ENCODE results near the gene GOLGA6D. TPM values are rescaled to one million over a fixed set of nuclear protein-coding genes. Genes with fewer than 3 reads are reported as not detected.
"Not testable (repeated sequence)": the region's sequence is repeated elsewhere in the genome, so short reads cannot be mapped to it uniquely, and the experiment has no call there.

Gene GOLGA6D
- total RNA-seq, result not detected

- DNase-seq; H3K36me3 ChIP-seq; ATAC-seq; H3K4me3 ChIP-seq; H3K4me1 ChIP-seq; H3K9me3 ChIP-seq; H3K27ac ChIP-seq; H3K27me3 ChIP-seq; intact Hi-C loops (cut with DNase I; ENCODE audit: low total_unique reads); in situ Hi-C loops (cut with MboI; ENCODE audit: low sequenced_read_pairs in 4 of 4): not testable (repeated sequence)
These were observed at the start of gene GOLGA6D for GRCh38 chr15:75282572-75282971. TSS of gene GOLGA6D (plus strand) at chr15:75282835. CDS start at chr15:75282876, 41 bp downstream.

- no peak for ATAC-seq
- Histone ChIP-seq H3K36me3 (no peaks in the 10 kb centered on the region), H3K9me3 (no peaks in the 10 kb centered on the region), H3K27ac (no peak overlapping the region), H3K27me3 (peaks cover 0 to 2% (median 0%) of the 10 kb centered on the region in 3 donors), H3K4me1 (no peaks in the 10 kb centered on the region), H3K4me3 (no peak overlapping the region)
- TF ChIP-seq POLR2A (IDR thresholded peaks at IDR 0.05), result no peak
- TF ChIP-seq, protein P1, sequence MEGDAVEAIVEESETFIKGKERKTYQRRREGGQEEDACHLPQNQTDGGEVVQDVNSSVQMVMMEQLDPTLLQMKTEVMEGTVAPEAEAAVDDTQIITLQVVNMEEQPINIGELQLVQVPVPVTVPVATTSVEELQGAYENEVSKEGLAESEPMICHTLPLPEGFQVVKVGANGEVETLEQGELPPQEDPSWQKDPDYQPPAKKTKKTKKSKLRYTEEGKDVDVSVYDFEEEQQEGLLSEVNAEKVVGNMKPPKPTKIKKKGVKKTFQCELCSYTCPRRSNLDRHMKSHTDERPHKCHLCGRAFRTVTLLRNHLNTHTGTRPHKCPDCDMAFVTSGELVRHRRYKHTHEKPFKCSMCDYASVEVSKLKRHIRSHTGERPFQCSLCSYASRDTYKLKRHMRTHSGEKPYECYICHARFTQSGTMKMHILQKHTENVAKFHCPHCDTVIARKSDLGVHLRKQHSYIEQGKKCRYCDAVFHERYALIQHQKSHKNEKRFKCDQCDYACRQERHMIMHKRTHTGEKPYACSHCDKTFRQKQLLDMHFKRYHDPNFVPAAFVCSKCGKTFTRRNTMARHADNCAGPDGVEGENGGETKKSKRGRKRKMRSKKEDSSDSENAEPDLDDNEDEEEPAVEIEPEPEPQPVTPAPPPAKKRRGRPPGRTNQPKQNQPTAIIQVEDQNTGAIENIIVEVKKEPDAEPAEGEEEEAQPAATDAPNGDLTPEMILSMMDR (IDR thresholded peaks at IDR 0.05 in 4 of 5, conservative IDR thresholded peaks at IDR 0.05 in 1 of 5), result no peak
- in situ Hi-C loops (cut with MboI; ENCODE audit: low sequenced_read_pairs in 4 of 4) (no loop called here), intact Hi-C loops (cut with DNase I; ENCODE audit: low total_unique reads) (loop anchor here (10.0 kb wide), 1 partner anchor 91 kb away; no protein-coding TSS in a partner anchor)
- DNase-seq, result no peak
These were observed 49.0 kb upstream of the GOLGA6D start for GRCh38 chr15:75233504-75234190.

- no peaks in the 10 kb centered on the region for H3K36me3 ChIP-seq
- H3K27ac ChIP-seq, result no peak overlapping the region
- ATAC-seq (no peak), DNase-seq (no peak)
- H3K27me3 ChIP-seq, result peaks cover 0 to 5% (median 2%) of the 10 kb centered on the region in 3 donors
- TF ChIP-seq POLR2A (IDR thresholded peaks at IDR 0.05), result no peak
- TF ChIP-seq, protein P1 (IDR thresholded peaks at IDR 0.05 in 4 of 5, conservative IDR thresholded peaks at IDR 0.05 in 1 of 5), result no peak
- in situ Hi-C loops (cut with MboI; ENCODE audit: low sequenced_read_pairs in 4 of 4), result no loop called here
- no peaks in the 10 kb centered on the region for H3K4me1 ChIP-seq
- no peaks in the 10 kb centered on the region for H3K9me3 ChIP-seq
- H3K4me3 ChIP-seq, result no peak overlapping the region
- intact Hi-C loops (cut with DNase I; ENCODE audit: low total_unique reads), result loop anchor here (10.0 kb wide), 1 partner anchor 90 kb away; no protein-coding TSS in a partner anchor
These were observed 48.3 kb upstream of the GOLGA6D start for GRCh38 chr15:75234191-75234810.

DNA sequence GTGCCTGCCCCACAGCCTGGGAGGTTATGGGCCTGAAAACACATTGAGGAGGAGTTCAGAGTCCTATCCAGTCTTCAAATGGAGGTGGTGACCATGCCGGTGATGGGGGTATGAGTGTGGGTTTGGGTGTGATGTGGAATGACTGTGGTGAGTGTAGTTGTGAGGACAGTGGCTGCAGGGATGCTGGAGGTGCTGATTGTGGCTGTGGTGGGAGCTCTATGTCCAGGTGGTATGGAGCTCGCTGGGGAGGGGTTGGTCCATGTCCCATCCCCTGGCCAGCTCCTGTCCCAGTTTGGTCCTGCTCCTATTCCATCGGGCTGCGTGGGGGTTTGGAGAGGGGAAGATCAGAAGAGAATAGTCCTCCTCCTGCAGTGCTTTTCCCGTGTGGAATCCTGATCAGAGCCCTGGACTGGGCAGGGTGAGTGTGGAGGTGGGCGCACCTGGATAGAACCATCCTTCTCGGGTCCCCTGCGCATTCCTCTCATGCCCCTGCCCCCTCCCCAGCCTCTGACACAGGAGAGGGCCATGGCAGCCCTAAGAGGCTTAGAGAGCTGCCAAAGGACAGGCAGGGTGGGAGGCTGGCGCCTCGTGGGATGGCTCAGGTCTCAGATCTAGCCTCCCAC is 47.5 kb upstream of the GOLGA6D start:
- intact Hi-C loops (cut with DNase I; ENCODE audit: low total_unique reads), result loop anchor here (10.0 kb wide), 1 partner anchor 90 kb away; no protein-coding TSS in a partner anchor
- Histone ChIP-seq H3K9me3 (no peaks in the 10 kb centered on the region), H3K4me3 (no peak overlapping the region), H3K36me3 (no peaks in the 10 kb centered on the region), H3K4me1 (no peaks in the 10 kb centered on the region), H3K27me3 (peaks cover 0 to 7% (median 2%) of the 10 kb centered on the region in 3 donors), H3K27ac (no peak overlapping the region)
- DNase-seq (no peak), ATAC-seq (no peak)
- in situ Hi-C loops (cut with MboI; ENCODE audit: low sequenced_read_pairs in 4 of 4), result no loop called here
- no peak for TF ChIP-seq POLR2A (IDR thresholded peaks at IDR 0.05)
- TF ChIP-seq, protein P1 (IDR thresholded peaks at IDR 0.05 in 4 of 5, conservative IDR thresholded peaks at IDR 0.05 in 1 of 5), result no peak
